ENCODE results near the gene KRTAP10-4.
"Not testable (repeated sequence)": the region's sequence is repeated elsewhere in the genome, so short reads cannot be mapped to it uniquely, and the experiment has no call there.

GRCh38 chr21:44573630-44574456, at the start of gene KRTAP10-4:
- TF ChIP-seq CTCF (IDR thresholded peaks at IDR 0.05 in 8 of 11, conservative IDR thresholded peaks at IDR 0.05 in 3 of 11); POLR2A (IDR thresholded peaks at IDR 0.05): not testable (repeated sequence)

All from spleen (tissue), 7 donors.